Thyroid gland (tissue), 4 donors: ENCODE measurements around the gene DDX60.

Experiments used
- CTCF ChIP-seq, 6 experiments: fragments of 200-600 bp in 3 of 6; fragments of 450-650 bp in 3 of 6; sonication (generic) in 3 of 6; IDR thresholded peaks; one replicate each; pipeline ENCODE4 v1.5.1; 2016 to 2019; ENCODE audit warnings: antibody characterized with exemption in 6 of 6, mild to moderate bottlenecking in 2 of 6, inconsistent platforms in 1 of 6, moderate library complexity in 1 of 6
- POLR2A ChIP-seq, 2 donors: fragments of 450-650 bp; IDR thresholded peaks; one replicate each; pipeline ENCODE4 v1.6.1; 2017; ENCODE audit warnings: antibody characterized with exemption in 2 of 2, mild to moderate bottlenecking in 2 of 2, moderate library complexity in 1 of 2

GRCh38 chr4:168220893-168221292 lies 97.7 kb downstream of the DDX60 start:
- TF ChIP-seq CTCF (IDR thresholded peaks at IDR 0.05) = no peak
- TF ChIP-seq POLR2A (IDR thresholded peaks at IDR 0.05) = no peak
